Colon (tissue), 2 donors: ENCODE measurements around the gene PRKCH.

Experiments
- FAIRE-seq: peaks from 2 replicates; lab custom pipeline; 2012; peaks lifted over from hg19 to GRCh38; lab: Jason Lieb, UNC
- donor health status: control.
- donor health status: control.

The PRKCH gene

GRCh38 chr14:61430066-61430757 is 108.8 kb downstream of the PRKCH start:
- FAIRE-seq, result no peak

- FAIRE-seq, result no peak
Measured at GRCh38 chr14:61433169-61433568, 111.8 kb downstream of the PRKCH start.

GRCh38 chr14:61433828-61434227 is 112.4 kb downstream of the PRKCH start:
- no peak for FAIRE-seq

- FAIRE-seq, result no peak
Measured at GRCh38 chr14:61434311-61434710, 112.9 kb downstream of the PRKCH start.

GRCh38 chr14:61435563-61436337 is 114.4 kb downstream of the PRKCH start:
- FAIRE-seq, result no peak

GRCh38 chr14:61437381-61437780 is 116.0 kb downstream of the PRKCH start:
- FAIRE-seq, result no peak

GRCh38 chr14:61438036-61438435 is 116.7 kb downstream of the PRKCH start:
- FAIRE-seq, result no peak

- no peak for FAIRE-seq
Measured at GRCh38 chr14:61438497-61438859, 117.1 kb downstream of the PRKCH start.

GRCh38 chr14:61438860-61439765 is 117.7 kb downstream of the PRKCH start:
- FAIRE-seq, result no peak

- no peak for FAIRE-seq
Measured at GRCh38 chr14:61439779-61440418, 118.5 kb downstream of the PRKCH start.

GRCh38 chr14:61443481-61443880 is 122.1 kb downstream of the PRKCH start:
- FAIRE-seq, result no peak

- FAIRE-seq, result no peak
Measured at GRCh38 chr14:61444215-61444768, 122.9 kb downstream of the PRKCH start.

GRCh38 chr14:61451491-61451890 is 130.1 kb downstream of the PRKCH start:
- FAIRE-seq, result no peak

- FAIRE-seq, result no peak
Measured at GRCh38 chr14:61451891-61452400, 130.6 kb downstream of the PRKCH start.

GRCh38 chr14:61452452-61452851 is 131.1 kb downstream of the PRKCH start:
- no peak for FAIRE-seq

- no peak for FAIRE-seq
Measured at GRCh38 chr14:61453103-61453767, 131.9 kb downstream of the PRKCH start.

GRCh38 chr14:61454545-61454944 is 133.2 kb downstream of the PRKCH start:
- FAIRE-seq, result no peak

- no peak for FAIRE-seq
Measured at GRCh38 chr14:61455351-61455750, 134.0 kb downstream of the PRKCH start.

GRCh38 chr14:61456720-61457119 is 135.3 kb downstream of the PRKCH start:
- FAIRE-seq, result peak; percentile 53

GRCh38 chr14:61458766-61459165 is 137.4 kb downstream of the PRKCH start:
- no peak for FAIRE-seq

- FAIRE-seq, result no peak
Measured at GRCh38 chr14:61459229-61459628, 137.8 kb downstream of the PRKCH start.
